C1 segment of cervical spinal cord (tissue), 14 donors: ENCODE measurements around the gene GOPC.
"Not testable (repeated sequence)": the region's sequence is repeated elsewhere in the genome, so short reads cannot be mapped to it uniquely, and the experiment has no call there.

ENCODE experiments used
- DNase-seq, 14 donors: peaks; one replicate each; lab custom pipeline; 2025; lab: John Stamatoyannopoulos, UW

GOPC gene

GRCh38 chr6:117517995-117518394 is 84.3 kb downstream of the GOPC start:
- not testable (repeated sequence) for DNase-seq

- DNase-seq, result no peak
Measured at GRCh38 chr6:117515326-117515725, 87.0 kb downstream of the GOPC start.

- no peak for DNase-seq
Measured at GRCh38 chr6:117514655-117515054, 87.7 kb downstream of the GOPC start.

GRCh38 chr6:117513778-117514365 is 88.4 kb downstream of the GOPC start:
- DNase-seq, result no peak

GRCh38 chr6:117512987-117513573 is 89.2 kb downstream of the GOPC start:
- no peak for DNase-seq

- DNase-seq, result no peak
Measured at GRCh38 chr6:117512056-117512828, 90.1 kb downstream of the GOPC start.
